H1 (cell line): Measurements from ENCODE around the gene RPL13A. TPM values are rescaled to one million over a fixed set of nuclear protein-coding genes. Genes with fewer than 3 reads are reported as not detected.

Experiments
- ASH2L ChIP-seq: fragments of 200-600, 300-600 bp; sonication (generic); IDR thresholded peaks from one replicate; pipeline ENCODE4 v1.7.1; 2017; ENCODE audit warnings: low read length
- CTBP2 ChIP-seq: IDR thresholded peaks from 2 replicates; pipeline ENCODE4 v1.7.0; 2011; ENCODE audit warnings: borderline replicate concordance, mild to moderate bottlenecking, moderate library complexity, mixed read lengths, low read length; ENCODE audit not compliant: insufficient read depth, insufficient read length
- KDM5A ChIP-seq: fragments of 200-600 bp; IDR thresholded peaks from 2 replicates; pipeline ENCODE4 v1.7.1; 2012; ENCODE audit warnings: mild to moderate bottlenecking, low read length, inconsistent platforms, mixed read lengths
- POU5F1 ChIP-seq: IDR thresholded peaks from 2 replicates; pipeline ENCODE4 v1.6.1; 2011; ENCODE audit warnings: low read depth, mild to moderate bottlenecking, low read length, moderate library complexity
- SIX5 ChIP-seq: IDR thresholded peaks from 2 replicates; pipeline ENCODE4 v1.6.1; 2011; ENCODE audit warnings: mild to moderate bottlenecking, low read depth, low read length
- SUZ12 ChIP-seq: fragments of 200-600 bp; sonication (generic); IDR thresholded peaks from 2 replicates; pipeline ENCODE4 v1.6.1; 2012; ENCODE audit warnings: mild to moderate bottlenecking, inconsistent platforms, low read length, moderate library complexity, mixed read lengths
- polyA plus RNA-seq, 7 experiments: library from polyadenylated mRNA; depleted of rRNA in 3 of 7; stranded (reverse) in 5 of 7; unstranded in 2 of 7; fragments of >200 nt in 5 of 7; fragments of 200-250 nt in 2 of 7; gene quantifications; 1 replicate in 5 of 7; 2 replicates in 1 of 7; 4 replicates in 1 of 7; pipeline versions ENCODE4 v1.2.1 to v1.2.3, GENCODE V29; 2011 to 2013; ENCODE audit warnings: missing spikeins in 2 of 7, mixed read lengths in 2 of 7
- total RNA-seq: library from RNA; stranded (reverse); fragmentation: NEBNext Ultra II Directional; extraction: Animal tissue kit (Norgen Biotek cat#: 25700); gene quantifications from 2 replicates; pipeline ENCODE4 v1.2.1, GENCODE V29; 2021

RPL13A gene
- total and polyA plus RNA-seq, 2 of the 8 experiments (the other 6 are each of a cell fraction or from before 2014, with no cell fraction given), result 3,305 to 8,868 TPM

GRCh38 chr19:49514151-49514550 lies 26.7 kb downstream of the RPL13A start (continued):
- no peak for TF ChIP-seq KDM5A
- no peak for TF ChIP-seq SUZ12
- no peak for TF ChIP-seq SIX5
- TF ChIP-seq CTBP2, result no peak
- no peak for TF ChIP-seq POU5F1
- TF ChIP-seq ASH2L, result no peak
